T47D (cell line): ENCODE results near the gene FBXW4.
"Not testable (repeated sequence)": the region's sequence is repeated elsewhere in the genome, so short reads cannot be mapped to it uniquely, and the experiment has no call there.

ENCODE experiments used
- DNase-seq, 2 experiments: peaks; one replicate each; pipeline versions ENCODE4 v3.0.0 to v3.0.0-alpha.2; 2011 to 2012; ENCODE audit warnings: low read depth in 1 of 2, low spot score in 1 of 2
- JUND ChIP-seq: IDR thresholded peaks from 2 replicates; pipeline ENCODE4 v1.6.1; 2012; ENCODE audit warnings: low read depth
- in situ Hi-C: cut with HindIII; loops from 2 replicates; pipeline ENCODE4 v1.10.0; 2016; ENCODE audit warnings: low sequenced_read_pairs, low pct_unique_long_range_greater_than_20kb

The FBXW4 gene

GRCh38 chr10:101601541-101601940 lies 93.4 kb downstream of the FBXW4 start:
- no peak for TF ChIP-seq JUND
- DNase-seq: no peak
- in situ Hi-C loops: no loop called here

GRCh38 chr10:101597091-101597900 lies 97.7 kb downstream of the FBXW4 start:
- no peak for TF ChIP-seq JUND
- no peak for DNase-seq
- in situ Hi-C loops: no loop called here

- no peak for DNase-seq
- in situ Hi-C loops: no loop called here
- TF ChIP-seq JUND: no peak
Measured at GRCh38 chr10:101595591-101596433, 99.2 kb downstream of the FBXW4 start.

- DNase-seq, in situ Hi-C loops: not testable (repeated sequence)
Measured at GRCh38 chr10:101593331-101593730, 101.6 kb downstream of the FBXW4 start.

DNA sequence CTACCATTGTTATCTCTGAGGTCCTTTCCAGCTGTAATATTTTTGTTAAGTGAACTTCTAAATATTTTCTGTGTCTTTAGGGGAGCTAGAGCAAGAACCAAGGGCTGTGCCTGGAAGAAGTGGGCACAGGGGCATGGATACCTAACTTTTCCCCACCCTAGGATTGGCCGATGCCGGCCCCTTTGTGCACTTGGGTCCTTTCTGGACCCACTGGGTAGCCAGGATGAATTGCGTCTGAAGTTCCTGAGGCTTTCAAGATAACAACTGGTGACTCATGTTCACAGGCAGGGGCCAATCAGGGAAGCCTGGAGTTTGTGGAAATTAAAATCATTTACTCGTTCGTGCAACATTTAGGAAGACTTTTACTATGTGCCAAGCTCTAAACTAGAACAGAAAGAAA lies 106.1 kb downstream of the FBXW4 start:
- no peak for DNase-seq
- in situ Hi-C loops: no loop called here
- no peak for TF ChIP-seq JUND

GRCh38 chr10:101587725-101588653 lies 107.0 kb downstream of the FBXW4 start, which contains the start of the genes DPCD and POLL:
TSS of gene DPCD (plus strand) at chr10:101588321. CDS start at chr10:101588337, 16 bp downstream.
TSS of gene POLL (minus strand) at chr10:101588257. CDS start at chr10:101587360, 897 bp downstream.
- in situ Hi-C loops: no loop called here
- DNase-seq: peak; percentile 96 to 99
- no peak for TF ChIP-seq JUND

DNA sequence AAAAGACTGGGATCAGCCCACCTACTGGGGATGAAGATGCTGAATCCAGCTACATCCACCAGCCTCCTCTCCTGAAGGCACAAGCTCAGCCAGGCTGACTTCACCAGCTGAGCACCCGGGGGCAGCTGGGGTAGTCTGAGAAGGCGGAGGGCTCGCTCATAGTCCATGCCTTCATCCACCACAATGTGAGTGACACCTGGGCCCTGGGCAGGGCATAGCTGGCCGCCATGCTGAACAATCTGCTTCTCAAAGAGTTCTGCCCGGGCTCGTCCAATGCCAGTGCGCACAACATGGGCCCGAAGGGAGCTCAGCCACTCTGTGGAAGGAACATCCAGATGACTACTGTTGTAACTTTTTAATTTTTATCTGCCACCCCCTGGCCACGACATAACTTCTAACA lies 109.1 kb downstream of the FBXW4 start:
- TF ChIP-seq JUND: no peak
- in situ Hi-C loops: no loop called here
- DNase-seq: no peak

DNA sequence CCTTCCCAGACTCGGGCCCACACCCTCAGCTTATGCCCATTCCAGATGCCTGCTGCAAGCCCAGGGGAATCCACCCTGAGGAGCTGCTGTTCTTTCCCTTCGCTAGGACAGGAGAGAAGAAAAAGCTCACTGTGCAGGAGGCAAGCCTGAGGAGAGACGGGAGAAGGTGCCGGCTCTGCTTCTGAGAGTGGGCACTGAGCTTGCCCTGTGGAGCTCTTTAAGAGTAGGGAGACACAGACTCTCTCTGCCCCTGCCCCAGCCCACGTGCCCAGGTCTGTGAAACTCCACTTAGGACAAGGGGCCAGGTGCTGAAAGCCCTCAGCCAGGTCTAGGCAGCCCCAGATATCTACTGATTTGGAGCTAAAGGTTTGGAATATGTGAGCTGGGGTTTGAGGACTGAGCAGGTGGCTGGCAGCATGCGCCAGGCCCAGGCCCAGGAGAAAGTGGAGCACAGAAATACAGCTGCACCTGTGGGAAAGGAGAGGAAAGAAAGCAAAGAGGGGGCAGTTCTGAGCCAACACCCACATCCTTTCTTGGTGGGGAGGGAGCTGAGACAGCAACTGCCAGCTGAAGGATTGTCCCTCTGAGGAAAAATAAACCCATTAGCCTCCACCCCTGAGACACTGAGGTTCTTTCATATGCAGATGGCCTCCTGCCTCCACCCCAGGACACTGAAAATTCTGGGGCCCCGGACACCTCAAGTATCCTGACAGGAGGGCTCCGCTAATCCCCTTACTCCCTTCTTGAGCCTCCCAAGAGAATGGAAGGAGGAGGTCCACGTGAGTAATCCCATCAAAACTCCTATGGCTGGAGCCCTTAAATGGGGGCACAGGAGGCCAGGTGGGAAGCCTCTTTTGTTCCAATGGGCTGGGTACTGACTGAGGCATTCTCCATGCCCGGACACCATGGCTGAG lies 114.2 kb downstream of the FBXW4 start:
- in situ Hi-C loops: no loop called here
- no peak for DNase-seq
- no peak for TF ChIP-seq JUND

DNA sequence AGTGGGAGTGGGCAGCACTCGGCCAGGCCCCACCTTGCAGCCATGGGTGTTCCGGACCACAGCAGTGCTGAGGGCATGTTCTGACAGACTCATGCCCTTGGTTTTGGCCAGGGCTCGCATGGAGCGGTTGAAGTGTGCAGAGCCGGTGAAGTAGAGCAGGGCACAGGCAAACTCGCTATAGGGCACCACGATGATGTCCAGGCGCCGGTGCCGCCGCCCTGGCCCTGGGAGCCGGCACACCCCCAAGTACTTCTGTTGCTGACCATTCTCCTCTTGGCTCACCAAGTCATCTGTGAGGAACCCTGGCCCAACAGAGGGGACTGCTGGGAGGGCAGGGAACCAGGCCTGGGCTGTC lies 115.5 kb downstream of the FBXW4 start:
- in situ Hi-C loops: no loop called here
- DNase-seq: no peak
- TF ChIP-seq JUND: no peak

- in situ Hi-C loops: no loop called here
- DNase-seq: no peak
Measured at GRCh38 chr10:101578803-101579515, 116.0 kb downstream of the FBXW4 start.

GRCh38 chr10:101578192-101578591 lies 116.8 kb downstream of the FBXW4 start:
- in situ Hi-C loops: no loop called here
- no peak for DNase-seq
- TF ChIP-seq JUND: no peak

More at GRCh38 chr10:101578803-101579515, 116.0 kb downstream of the FBXW4 start:
- TF ChIP-seq JUND: no peak
